Smooth muscle cell (in vitro differentiated cells): ENCODE results near the gene BLOC1S6. TPM values are rescaled to one million over a fixed set of nuclear protein-coding genes. Genes with fewer than 3 reads are reported as not detected.

ENCODE experiments used
- DNase-seq: peaks from one replicate; lab custom pipeline; 2025; ENCODE audit not compliant: unreplicated experiment; lab: John Stamatoyannopoulos, UW
- H2AFZ ChIP-seq: fragments of 200-600 bp; sonication (generic); 2 replicates; pipeline ENCODE4 v1.6.0; 2016; ENCODE audit warnings: antibody characterized with exemption, low read depth, mild to moderate bottlenecking
- H3F3A ChIP-seq: fragments of 200-600 bp; sonication (generic); 2 replicates; pipeline ENCODE4 v1.6.0; 2017; ENCODE audit warnings: antibody characterized with exemption, low read depth
- H3K27ac ChIP-seq: fragments of 200-600 bp; sonication (generic); 2 replicates; pipeline ENCODE4 v1.5.1; 2016; ENCODE audit warnings: low read depth, mild to moderate bottlenecking
- H3K27me3 ChIP-seq: fragments of 200-600 bp; sonication (generic); 2 replicates; pipeline ENCODE4 v1.6.1; 2016; ENCODE audit warnings: low read depth, mild to moderate bottlenecking
- H3K36me3 ChIP-seq: fragments of 200-600 bp; sonication (generic); 2 replicates; pipeline ENCODE4 v1.5.1; 2016; ENCODE audit warnings: low read depth
- H3K4me1 ChIP-seq: fragments of 200-600 bp; sonication (generic); 2 replicates; pipeline ENCODE4 v1.5.1; 2016; ENCODE audit warnings: low read depth
- H3K4me2 ChIP-seq: fragments of 200-600 bp; sonication (generic); 2 replicates; pipeline ENCODE4 v1.6.0; 2016; ENCODE audit warnings: mild to moderate bottlenecking
- H3K4me3 ChIP-seq: fragments of 200-600 bp; sonication (generic); 2 replicates; pipeline ENCODE4 v1.5.1; 2016; ENCODE audit warnings: mild to moderate bottlenecking
- H3K79me2 ChIP-seq: fragments of 200-600 bp; sonication (generic); 2 replicates; pipeline ENCODE4 v1.6.0; 2016; ENCODE audit warnings: low read depth, mild to moderate bottlenecking
- H3K9ac ChIP-seq: fragments of 200-600 bp; sonication (generic); 2 replicates; pipeline ENCODE4 v1.6.0; 2016; ENCODE audit warnings: low read depth
- H3K9me3 ChIP-seq: fragments of 200-600 bp; sonication (generic); replicated peaks from 2 replicates; pipeline ENCODE4 v1.5.1; 2016; ENCODE audit warnings: low read depth
- H4K20me1 ChIP-seq: fragments of 200-600 bp; sonication (generic); 2 replicates; pipeline ENCODE4 v1.6.0; 2016; ENCODE audit warnings: low read depth
- CTCF ChIP-seq: fragments of 200-600 bp; sonication (generic); IDR thresholded peaks from 2 replicates; pipeline ENCODE4 v1.5.1; 2017; ENCODE audit warnings: borderline replicate concordance, mild to moderate bottlenecking, antibody characterized with exemption; ENCODE audit not compliant: insufficient read depth, poor library complexity, severe bottlenecking
- WGBS: methylation state at CpG from one replicate; pipeline ENCODE4 v1.1.7; 2016; ENCODE audit warnings: low lambda C conversion rate; 5-methylcytosine and 5-hydroxymethylcytosine counted together
- polyA plus RNA-seq: library from polyadenylated mRNA; unstranded; fragments of >200 nt; fragmentation: Nextera tagmentation; extraction: Ambion mirVana; gene quantifications from 2 replicates; pipeline ENCODE4 v1.2.1, GENCODE V29; 2016
- total RNA-seq: library from RNA; depleted of rRNA; stranded (reverse); fragments of >200 nt; gene quantifications from 2 replicates; pipeline ENCODE4 v1.2.3, GENCODE V29; 2014

The BLOC1S6 gene
- total and polyA plus RNA-seq, 2 experiments from 2014 or later: 34.8 to 50.3 TPM

DNA sequence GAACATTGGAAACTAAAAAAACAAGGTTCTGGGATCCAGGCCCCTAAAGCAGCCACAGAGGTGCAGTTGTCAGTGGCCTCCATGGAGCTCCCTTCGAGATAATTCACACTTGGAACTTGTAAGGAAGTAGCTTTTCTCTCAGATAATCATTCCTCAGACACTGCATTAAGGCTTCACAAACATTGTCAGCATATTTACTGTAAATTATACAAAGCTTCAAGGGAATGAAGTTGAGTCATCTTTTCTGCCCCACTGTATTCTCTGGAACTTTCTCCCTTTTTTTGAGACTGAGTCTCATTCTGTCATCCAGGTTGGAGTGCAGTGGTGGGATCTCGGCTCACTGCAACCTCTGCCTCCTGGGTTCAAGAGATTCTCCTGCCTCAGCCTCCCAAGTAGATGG lies 7.1 kb downstream of the BLOC1S6 start:
- peaks cover 3% of the 10 kb centered on the region for H3K4me1 ChIP-seq
- H3F3A ChIP-seq: peaks cover 5% of the 10 kb centered on the region
- H3K9me3 ChIP-seq: no peaks in the 10 kb centered on the region
- H3K79me2 ChIP-seq: peaks cover 79% of the 10 kb centered on the region
- WGBS: 79% methylated on average over 2 of the region's 2 CpGs
- no peak overlapping the region for H3K9ac ChIP-seq
- H3K4me3 ChIP-seq: no peak overlapping the region
- H3K27ac ChIP-seq: peak overlapping the region; percentile 49
- no peaks in the 10 kb centered on the region for H3K36me3 ChIP-seq
- H4K20me1 ChIP-seq: peaks cover 40% of the 10 kb centered on the region
- H3K4me2 ChIP-seq: peak overlapping the region; percentile 6
- no peak for DNase-seq
- no peak for TF ChIP-seq CTCF
- no peak overlapping the region for H2AFZ ChIP-seq
- no peaks in the 10 kb centered on the region for H3K27me3 ChIP-seq

DNA sequence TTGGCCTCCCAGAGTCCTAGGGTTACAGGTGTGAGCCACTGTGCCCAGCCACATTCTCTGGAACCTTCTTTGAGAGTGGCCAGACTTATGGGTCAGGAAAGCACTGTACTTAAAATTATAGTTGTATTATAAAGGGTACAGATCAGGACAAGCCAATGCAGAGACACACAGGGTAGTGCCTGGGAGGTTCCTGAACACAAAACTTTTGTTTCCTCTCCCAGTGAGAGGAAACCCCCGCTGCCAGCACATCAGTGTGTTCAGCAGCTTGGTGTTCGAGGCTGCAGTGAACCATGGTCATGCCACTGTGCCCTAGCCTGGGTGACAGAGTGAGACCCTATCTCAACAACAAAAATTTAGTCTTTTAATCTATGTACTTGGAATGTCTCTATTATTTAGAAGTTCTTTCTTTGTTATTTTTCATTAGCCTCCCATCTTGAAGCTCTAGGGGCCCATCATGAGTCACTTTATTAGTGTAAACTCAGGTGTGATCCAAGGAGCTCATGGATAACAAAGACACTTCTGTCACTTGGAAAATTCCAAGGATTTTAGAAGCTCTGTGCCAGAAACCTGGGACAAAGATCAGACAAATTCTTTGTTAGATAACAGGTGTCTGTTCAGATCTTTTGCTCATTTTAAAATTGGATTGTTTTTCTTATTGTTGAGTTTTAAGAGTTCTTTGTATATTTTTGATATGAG lies 7.8 kb downstream of the BLOC1S6 start:
- DNase-seq: no peak
- Histone ChIP-seq H3K4me2 (no peak overlapping the region), H3K4me1 (no peaks in the 10 kb centered on the region), H3K36me3 (no peaks in the 10 kb centered on the region), H3K4me3 (no peak overlapping the region), H3K9me3 (no peaks in the 10 kb centered on the region), H3K79me2 (peaks cover 72% of the 10 kb centered on the region), H4K20me1 (peaks cover 34% of the 10 kb centered on the region), H3K27ac (peak overlapping the region; percentile 49), H3K9ac (no peak overlapping the region), H3K27me3 (no peaks in the 10 kb centered on the region), H2AFZ (no peak overlapping the region), H3F3A (peaks cover 5% of the 10 kb centered on the region)
- no peak for TF ChIP-seq CTCF
- WGBS: 97% methylated on average over 2 of the region's 2 CpGs

- H3K36me3 ChIP-seq: peaks cover 4% of the 10 kb centered on the region
- over 99% methylated on average over 3 of the region's 3 CpGs for WGBS
- H3K79me2 ChIP-seq: peaks cover 28% of the 10 kb centered on the region
- no peak for DNase-seq
- H2AFZ ChIP-seq: no peak overlapping the region
- H3K4me3 ChIP-seq: no peak overlapping the region
- no peaks in the 10 kb centered on the region for H3F3A ChIP-seq
- no peak overlapping the region for H3K27ac ChIP-seq
- no peaks in the 10 kb centered on the region for H3K9me3 ChIP-seq
- H3K4me1 ChIP-seq: no peaks in the 10 kb centered on the region
- H3K9ac ChIP-seq: no peak overlapping the region
- no peaks in the 10 kb centered on the region for H3K27me3 ChIP-seq
- peaks cover 57% of the 10 kb centered on the region for H4K20me1 ChIP-seq
- no peak for TF ChIP-seq CTCF
- H3K4me2 ChIP-seq: no peak overlapping the region
Measured at GRCh38 chr15:45603881-45604280, 16.7 kb downstream of the BLOC1S6 start.

DNA sequence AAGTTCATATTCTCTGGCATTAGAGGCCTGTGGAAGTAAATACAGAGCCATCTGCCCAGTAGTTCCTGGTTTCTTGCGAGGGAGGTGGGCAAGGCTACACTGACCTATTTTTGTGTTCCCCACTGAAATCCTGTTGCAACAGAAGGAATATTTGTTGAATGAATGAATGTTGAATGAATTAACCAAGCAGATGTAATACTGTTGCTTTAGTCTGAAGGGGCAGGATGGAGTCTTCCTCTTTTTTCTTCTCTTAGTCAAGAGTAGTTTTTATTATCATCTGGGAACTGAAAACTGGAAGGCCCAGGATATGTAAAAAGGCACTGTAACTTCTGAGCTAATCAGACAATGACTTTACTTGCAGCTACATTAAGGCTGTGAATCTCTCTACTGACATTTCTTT lies 17.1 kb downstream of the BLOC1S6 start:
- no peak overlapping the region for H3K27ac ChIP-seq
- DNase-seq: no peak
- H3K4me2 ChIP-seq: no peak overlapping the region
- no peaks in the 10 kb centered on the region for H3K4me1 ChIP-seq
- H3K4me3 ChIP-seq: no peak overlapping the region
- H3K9me3 ChIP-seq: no peaks in the 10 kb centered on the region
- no peaks in the 10 kb centered on the region for H3K27me3 ChIP-seq
- H4K20me1 ChIP-seq: peaks cover 57% of the 10 kb centered on the region
- H2AFZ ChIP-seq: no peak overlapping the region
- peaks cover 28% of the 10 kb centered on the region for H3K79me2 ChIP-seq
- peaks cover 4% of the 10 kb centered on the region for H3K36me3 ChIP-seq
- TF ChIP-seq CTCF: no peak
- H3F3A ChIP-seq: no peaks in the 10 kb centered on the region
- 100% methylated on average over 1 of the region's 1 CpG for WGBS
- no peak overlapping the region for H3K9ac ChIP-seq
